Neural crest cell (in vitro differentiated cells): ENCODE results near the gene DOC2A. TPM values are rescaled to one million over a fixed set of nuclear protein-coding genes. Genes with fewer than 3 reads are reported as not detected.

Experiments
- DNase-seq: peaks from one replicate; pipeline ENCODE4 v3.0.0; 2021; ENCODE audit warnings: low read depth, mixed read lengths, low spot score
- H3K27ac Mint-ChIP-seq: one replicate; pipeline ENCODE4 v1.8.0; 2021; ENCODE audit warnings: mild to moderate bottlenecking, mixed read lengths; ENCODE audit not compliant: unreplicated experiment
- H3K27me3 Mint-ChIP-seq: 2 replicates; pipeline ENCODE4 v1.8.0; 2021; ENCODE audit warnings: low read depth, mild to moderate bottlenecking, mixed read lengths
- H3K36me3 Mint-ChIP-seq: 2 replicates; pipeline ENCODE4 v1.8.0; 2021; ENCODE audit warnings: low read depth, mild to moderate bottlenecking, mixed read lengths
- H3K4me1 Mint-ChIP-seq: 2 replicates; pipeline ENCODE4 v1.8.0; 2021; ENCODE audit warnings: mixed read lengths
- H3K4me3 Mint-ChIP-seq: one replicate; pipeline ENCODE4 v1.8.0; 2021; ENCODE audit warnings: mild to moderate bottlenecking, mixed read lengths
- H3K9me3 Mint-ChIP-seq: 2 replicates; pipeline ENCODE4 v1.8.0; 2021; ENCODE audit warnings: mixed read lengths
- total RNA-seq: library from RNA; stranded (reverse); gene quantifications from 2 replicates; pipeline ENCODE4 v1.2.1, GENCODE V29; 2021
- TF ChIP-seq, protein P1 (sequence below): fragments of 200-600 bp; sonication (generic); conservative IDR thresholded peaks from 2 replicates; pipeline ENCODE4 v1.5.0; 2021; ENCODE audit warnings: antibody characterized with exemption, mild to moderate bottlenecking

DOC2A gene
- total RNA-seq, 1 donor from 2014 or later, result 5.7 TPM

DNA sequence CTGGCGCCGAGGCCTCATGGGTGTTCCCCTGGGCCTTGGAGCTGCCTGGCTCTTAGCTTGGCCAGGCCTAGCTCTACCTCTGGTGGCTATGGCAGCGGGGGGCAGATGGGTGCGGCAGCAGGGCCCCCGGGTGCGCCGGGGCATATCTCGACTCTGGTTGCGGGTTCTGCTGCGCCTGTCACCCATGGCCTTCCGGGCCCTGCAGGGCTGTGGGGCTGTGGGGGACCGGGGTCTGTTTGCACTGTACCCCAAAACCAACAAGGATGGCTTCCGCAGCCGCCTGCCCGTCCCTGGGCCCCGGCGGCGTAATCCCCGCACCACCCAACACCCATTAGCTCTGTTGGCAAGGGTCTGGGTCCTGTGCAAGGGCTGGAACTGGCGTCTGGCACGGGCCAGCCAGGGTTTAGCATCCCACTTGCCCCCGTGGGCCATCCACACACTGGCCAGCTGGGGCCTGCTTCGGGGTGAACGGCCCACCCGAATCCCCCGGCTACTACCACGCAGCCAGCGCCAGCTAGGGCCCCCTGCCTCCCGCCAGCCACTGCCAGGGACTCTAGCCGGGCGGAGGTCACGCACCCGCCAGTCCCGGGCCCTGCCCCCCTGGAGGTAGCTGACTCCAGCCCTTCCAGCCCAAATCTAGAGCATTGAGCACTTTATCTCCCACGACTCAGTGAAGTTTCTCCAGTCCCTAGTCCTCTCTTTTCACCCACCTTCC lies 23.3 kb downstream of the DOC2A start:
- Mint-ChIP-seq H3K9me3 (no peaks in the 10 kb centered on the region), H3K36me3 (peaks cover 10% of the 10 kb centered on the region), H3K27ac (peak overlapping the region; percentile 14), H3K4me1 (peaks cover 18% of the 10 kb centered on the region), H3K4me3 (no peak overlapping the region), H3K27me3 (no peaks in the 10 kb centered on the region)
- no peak for DNase-seq
- TF ChIP-seq, protein P1, sequence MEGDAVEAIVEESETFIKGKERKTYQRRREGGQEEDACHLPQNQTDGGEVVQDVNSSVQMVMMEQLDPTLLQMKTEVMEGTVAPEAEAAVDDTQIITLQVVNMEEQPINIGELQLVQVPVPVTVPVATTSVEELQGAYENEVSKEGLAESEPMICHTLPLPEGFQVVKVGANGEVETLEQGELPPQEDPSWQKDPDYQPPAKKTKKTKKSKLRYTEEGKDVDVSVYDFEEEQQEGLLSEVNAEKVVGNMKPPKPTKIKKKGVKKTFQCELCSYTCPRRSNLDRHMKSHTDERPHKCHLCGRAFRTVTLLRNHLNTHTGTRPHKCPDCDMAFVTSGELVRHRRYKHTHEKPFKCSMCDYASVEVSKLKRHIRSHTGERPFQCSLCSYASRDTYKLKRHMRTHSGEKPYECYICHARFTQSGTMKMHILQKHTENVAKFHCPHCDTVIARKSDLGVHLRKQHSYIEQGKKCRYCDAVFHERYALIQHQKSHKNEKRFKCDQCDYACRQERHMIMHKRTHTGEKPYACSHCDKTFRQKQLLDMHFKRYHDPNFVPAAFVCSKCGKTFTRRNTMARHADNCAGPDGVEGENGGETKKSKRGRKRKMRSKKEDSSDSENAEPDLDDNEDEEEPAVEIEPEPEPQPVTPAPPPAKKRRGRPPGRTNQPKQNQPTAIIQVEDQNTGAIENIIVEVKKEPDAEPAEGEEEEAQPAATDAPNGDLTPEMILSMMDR, result no peak

DNA sequence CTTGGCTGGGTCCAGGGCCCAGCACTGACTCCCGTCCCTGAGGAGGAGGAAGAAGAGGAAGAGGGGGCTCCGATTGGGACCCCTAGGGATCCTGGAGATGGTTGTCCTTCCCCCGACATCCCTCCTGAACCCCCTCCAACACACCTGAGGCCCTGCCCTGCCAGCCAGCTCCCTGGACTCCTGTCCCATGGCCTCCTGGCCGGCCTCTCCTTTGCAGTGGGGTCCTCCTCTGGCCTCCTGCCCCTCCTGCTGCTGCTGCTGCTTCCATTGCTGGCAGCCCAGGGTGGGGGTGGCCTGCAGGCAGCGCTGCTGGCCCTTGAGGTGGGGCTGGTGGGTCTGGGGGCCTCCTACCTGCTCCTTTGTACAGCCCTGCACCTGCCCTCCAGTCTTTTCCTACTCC lies 23.9 kb downstream of the DOC2A start:
- H3K36me3 Mint-ChIP-seq, result peaks cover 10% of the 10 kb centered on the region
- no peaks in the 10 kb centered on the region for H3K9me3 Mint-ChIP-seq
- peaks cover 13% of the 10 kb centered on the region for H3K4me1 Mint-ChIP-seq
- TF ChIP-seq, protein P1, result no peak
- no peak overlapping the region for H3K4me3 Mint-ChIP-seq
- no peak for DNase-seq
- H3K27ac Mint-ChIP-seq, result peak overlapping the region; percentile 93
- no peaks in the 10 kb centered on the region for H3K27me3 Mint-ChIP-seq

DNA sequence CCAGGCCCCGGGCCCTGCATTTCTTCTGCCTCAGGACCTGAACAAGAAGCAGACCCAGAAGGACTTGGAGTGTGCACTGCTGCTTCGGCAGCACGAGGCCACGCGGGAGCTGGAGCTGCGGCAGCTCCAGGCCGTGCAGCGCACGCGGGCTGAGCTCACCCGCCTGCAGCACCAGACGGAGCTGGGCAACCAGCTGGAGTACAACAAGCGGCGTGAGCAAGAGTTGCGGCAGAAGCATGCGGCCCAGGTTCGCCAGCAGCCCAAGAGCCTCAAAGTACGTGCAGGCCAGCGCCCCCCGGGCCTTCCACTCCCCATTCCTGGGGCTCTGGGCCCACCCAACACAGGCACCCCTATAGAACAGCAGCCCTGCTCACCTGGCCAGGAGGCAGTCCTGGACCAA lies 24.6 kb downstream of the DOC2A start:
- TF ChIP-seq, protein P1, result no peak
- peaks cover 12% of the 10 kb centered on the region for H3K36me3 Mint-ChIP-seq

DNA sequence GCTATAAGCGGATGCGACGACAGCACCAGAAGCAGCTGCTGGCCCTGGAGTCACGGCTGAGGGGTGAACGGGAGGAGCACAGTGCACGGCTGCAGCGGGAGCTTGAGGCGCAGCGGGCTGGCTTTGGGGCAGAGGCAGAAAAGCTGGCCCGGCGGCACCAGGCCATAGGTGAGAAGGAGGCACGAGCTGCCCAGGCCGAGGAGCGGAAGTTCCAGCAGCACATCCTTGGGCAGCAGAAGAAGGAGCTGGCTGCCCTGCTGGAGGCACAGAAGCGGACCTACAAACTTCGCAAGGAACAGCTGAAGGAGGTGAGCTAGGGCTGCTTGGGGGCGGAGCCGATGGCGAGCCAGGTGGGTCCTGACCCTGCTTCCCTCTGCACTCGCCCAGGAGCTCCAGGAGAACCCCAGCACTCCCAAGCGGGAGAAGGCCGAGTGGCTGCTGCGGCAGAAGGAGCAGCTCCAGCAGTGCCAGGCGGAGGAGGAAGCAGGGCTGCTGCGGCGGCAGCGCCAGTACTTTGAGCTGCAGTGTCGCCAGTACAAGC lies 25.5 kb downstream of the DOC2A start:
- Mint-ChIP-seq H3K27me3 (no peaks in the 10 kb centered on the region), H3K36me3 (peaks cover 13% of the 10 kb centered on the region), H3K27ac (peak overlapping the region; percentile 27), H3K4me1 (peaks cover 13% of the 10 kb centered on the region), H3K9me3 (no peaks in the 10 kb centered on the region), H3K4me3 (no peak overlapping the region)
- TF ChIP-seq, protein P1, result no peak
- no peak for DNase-seq

More for the DNA sequence above, 24.6 kb downstream of the DOC2A start:
- Mint-ChIP-seq H3K4me1 (peaks cover 13% of the 10 kb centered on the region), H3K9me3 (no peaks in the 10 kb centered on the region), H3K4me3 (no peak overlapping the region), H3K27ac (no peak overlapping the region), H3K27me3 (no peaks in the 10 kb centered on the region)
- DNase-seq, result no peak

DNA sequence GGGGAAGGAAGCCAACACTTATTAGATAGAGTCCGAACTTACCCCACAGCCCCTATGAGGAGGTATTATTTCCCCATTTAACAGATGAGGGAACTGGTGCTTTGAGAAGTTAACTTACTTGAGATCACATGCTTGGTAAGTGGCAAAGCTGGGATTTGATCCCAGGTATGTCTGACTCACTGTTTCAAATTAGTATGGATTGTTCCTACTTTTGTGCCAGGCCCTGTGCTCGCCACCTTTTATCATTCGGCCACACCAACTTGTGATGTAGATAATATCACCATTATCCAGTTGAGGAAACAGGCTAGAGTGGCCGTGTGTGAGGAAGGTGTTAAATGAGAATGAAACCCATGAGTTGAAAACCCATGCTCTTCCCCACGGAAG lies 26.1 kb downstream of the DOC2A start:
- Mint-ChIP-seq H3K9me3 (no peaks in the 10 kb centered on the region), H3K36me3 (peaks cover 13% of the 10 kb centered on the region), H3K4me1 (peaks cover 13% of the 10 kb centered on the region), H3K27ac (no peak overlapping the region), H3K4me3 (no peak overlapping the region), H3K27me3 (no peaks in the 10 kb centered on the region)
- TF ChIP-seq, protein P1, result no peak
- DNase-seq, result no peak
